Measurements from ENCODE around the gene KCNAB2.
"Not testable (repeated sequence)": the region's sequence is repeated elsewhere in the genome, so short reads cannot be mapped to it uniquely, and the experiment has no call there.

Gene KCNAB2

GRCh38 chr1:6066680-6067079, 21.0 kb downstream of the KCNAB2 start:
- Mint-ChIP-seq H3K4me3 (no peak overlapping the region), H3K27ac (peak overlapping the region; percentile 14), H3K9me3 (peaks cover 0 to 1% of the 10 kb centered on the region in 2 donors), H3K4me1 (peaks cover 5 to 12% of the 10 kb centered on the region in 2 donors), H3K36me3 (peaks cover 35 to 50% of the 10 kb centered on the region in 2 donors), H3K27me3 (no peaks in the 10 kb centered on the region)
- ATAC-seq (replicated peaks): no peak
- DNase-seq: no peak

GRCh38 chr1:6068073-6068472, 22.4 kb downstream of the KCNAB2 start:
- Mint-ChIP-seq H3K4me1 (peaks cover 5 to 7% of the 10 kb centered on the region in 2 donors), H3K27ac (no peak overlapping the region), H3K36me3 (peaks cover 37 to 47% of the 10 kb centered on the region in 2 donors), H3K9me3 (peaks cover 0 to 1% of the 10 kb centered on the region in 2 donors), H3K4me3 (no peak overlapping the region), H3K27me3 (no peaks in the 10 kb centered on the region)
- ATAC-seq (replicated peaks) (no peak), DNase-seq (no peak)

DNA sequence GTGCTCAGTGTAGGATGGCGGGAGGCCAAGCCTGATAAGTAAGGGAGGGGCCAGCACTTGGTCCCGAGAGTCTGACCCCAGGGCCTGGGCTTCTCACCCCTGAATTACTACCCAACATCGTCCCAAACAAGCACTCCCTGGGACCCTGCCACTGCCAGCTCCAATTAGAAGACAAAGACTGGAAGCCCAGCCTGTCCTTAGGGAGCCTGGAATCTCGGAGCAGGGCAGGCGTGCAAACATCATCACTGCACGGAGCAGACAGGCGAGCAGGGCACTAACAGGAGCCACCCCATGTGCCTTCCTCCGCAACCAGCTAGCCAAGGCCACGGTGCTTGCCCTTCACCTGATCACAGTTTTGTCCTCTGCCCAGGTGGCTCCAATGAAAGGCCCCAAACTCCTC, 23.2 kb downstream of the KCNAB2 start:
- ATAC-seq (replicated peaks) (no peak), DNase-seq (no peak)
- H3K4me3 Mint-ChIP-seq: no peak overlapping the region
- H3K27me3 Mint-ChIP-seq: no peaks in the 10 kb centered on the region
- no peak overlapping the region for H3K27ac Mint-ChIP-seq
- H3K36me3 Mint-ChIP-seq: peaks cover 40 to 50% of the 10 kb centered on the region in 2 donors
- peaks cover under 1 to 2% of the 10 kb centered on the region in 2 donors for H3K4me1 Mint-ChIP-seq
- H3K9me3 Mint-ChIP-seq: no peaks in the 10 kb centered on the region

DNA sequence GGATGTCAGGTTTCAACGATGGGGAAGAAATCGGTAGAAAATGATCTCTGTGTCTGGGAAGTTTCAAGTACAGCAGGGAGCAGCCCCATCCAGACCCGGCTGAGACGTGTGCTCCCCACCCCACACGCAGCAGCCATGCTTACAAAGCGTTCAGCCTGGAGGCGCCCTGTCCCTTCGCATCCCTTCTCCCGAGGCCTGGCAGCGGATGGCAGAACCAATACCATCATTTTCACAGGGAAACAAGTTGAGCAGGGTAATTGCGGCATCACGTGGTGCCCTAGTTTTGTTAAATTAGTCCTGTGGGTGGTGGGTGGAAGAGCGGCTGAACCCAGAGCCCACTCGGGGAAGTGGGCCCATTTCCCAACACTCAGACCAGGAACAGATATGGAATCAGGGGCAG, 23.9 kb downstream of the KCNAB2 start:
- H3K36me3 Mint-ChIP-seq: peaks cover 40 to 50% of the 10 kb centered on the region in 2 donors
- H3K4me1 Mint-ChIP-seq: no peaks in the 10 kb centered on the region
- no peak overlapping the region for H3K27ac Mint-ChIP-seq
- H3K9me3 Mint-ChIP-seq: no peaks in the 10 kb centered on the region
- no peak for DNase-seq
- ATAC-seq (replicated peaks): no peak
- H3K27me3 Mint-ChIP-seq: no peaks in the 10 kb centered on the region
- no peak overlapping the region for H3K4me3 Mint-ChIP-seq

GRCh38 chr1:6070450-6070974, 24.8 kb downstream of the KCNAB2 start:
- Mint-ChIP-seq H3K4me3 (no peak overlapping the region), H3K9me3 (no peaks in the 10 kb centered on the region), H3K4me1 (peaks cover 0 to 2% of the 10 kb centered on the region in 2 donors), H3K36me3 (peaks cover 44 to 50% of the 10 kb centered on the region in 2 donors), H3K27ac (no peak overlapping the region), H3K27me3 (no peaks in the 10 kb centered on the region)
- DNase-seq: no peak
- ATAC-seq (replicated peaks): no peak

DNA sequence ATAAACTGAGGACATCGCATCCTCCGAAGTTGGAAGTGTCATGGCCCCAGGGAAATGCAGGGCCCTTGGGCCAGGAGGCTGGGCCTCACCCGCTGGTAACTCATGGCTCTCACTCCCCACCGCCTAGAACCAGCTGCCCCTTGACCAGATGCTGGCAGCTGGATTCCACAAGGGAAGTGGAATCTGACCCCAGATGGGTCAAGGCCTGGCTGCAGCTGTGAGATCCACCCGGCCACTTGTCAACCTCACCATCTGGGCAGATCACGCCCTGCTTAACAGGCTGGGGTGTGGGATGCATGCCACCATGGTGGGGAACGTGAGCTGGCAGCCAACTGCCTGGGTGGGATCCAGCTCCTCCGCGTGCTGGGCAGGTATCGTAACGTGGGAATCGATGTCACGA, 25.5 kb downstream of the KCNAB2 start:
- Mint-ChIP-seq H3K36me3 (peaks cover 45 to 55% of the 10 kb centered on the region in 2 donors), H3K27ac (no peak overlapping the region), H3K4me3 (no peak overlapping the region), H3K4me1 (peaks cover 0 to 2% of the 10 kb centered on the region in 2 donors), H3K9me3 (no peaks in the 10 kb centered on the region), H3K27me3 (no peaks in the 10 kb centered on the region)
- DNase-seq (no peak), ATAC-seq (replicated peaks) (no peak)

- no peak for ATAC-seq (replicated peaks)
- Mint-ChIP-seq H3K4me1 (peaks cover 0 to 2% of the 10 kb centered on the region in 2 donors), H3K36me3 (peaks cover 50 to 58% of the 10 kb centered on the region in 2 donors), H3K9me3 (no peaks in the 10 kb centered on the region), H3K4me3 (no peak overlapping the region), H3K27ac (no peak overlapping the region), H3K27me3 (no peaks in the 10 kb centered on the region)
- DNase-seq: no peak
Observed at GRCh38 chr1:6072774-6073479, 27.2 kb downstream of the KCNAB2 start.

DNA sequence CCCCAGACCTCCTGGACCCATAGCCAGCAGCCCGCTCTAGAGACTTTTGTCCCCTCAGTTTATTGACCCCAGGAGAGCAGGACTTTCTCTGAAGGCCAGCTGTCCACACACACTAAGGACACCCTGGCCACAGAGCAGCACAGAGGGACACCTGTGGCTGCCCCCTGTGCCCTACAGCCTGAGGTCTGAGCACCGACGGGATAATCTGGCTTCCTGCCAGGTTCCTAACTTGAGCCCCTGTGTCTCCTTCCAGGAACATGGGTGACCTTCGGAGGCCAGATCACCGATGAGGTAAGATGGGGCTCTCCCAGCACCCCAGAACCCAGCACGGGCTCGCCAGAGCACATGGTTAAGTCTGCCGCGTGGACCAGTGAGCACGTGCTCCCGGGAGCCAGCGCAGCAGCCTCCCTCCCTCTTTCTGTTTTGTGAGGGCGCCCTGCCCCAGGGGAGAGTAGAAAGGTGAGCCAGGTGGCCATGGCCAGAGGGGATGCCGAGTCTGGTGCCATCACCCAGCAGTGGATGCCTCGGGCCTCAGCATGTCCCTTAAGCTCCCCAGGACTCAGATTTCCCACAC, 27.9 kb downstream of the KCNAB2 start:
- H3K4me3 Mint-ChIP-seq: no peak overlapping the region
- H3K36me3 Mint-ChIP-seq: peaks cover 56 to 64% of the 10 kb centered on the region in 2 donors
- DNase-seq (no peak), ATAC-seq (replicated peaks) (no peak)
- no peak overlapping the region for H3K27ac Mint-ChIP-seq
- H3K9me3 Mint-ChIP-seq: no peaks in the 10 kb centered on the region
- no peaks in the 10 kb centered on the region for H3K27me3 Mint-ChIP-seq
- peaks cover 0 to 2% of the 10 kb centered on the region in 2 donors for H3K4me1 Mint-ChIP-seq

GRCh38 chr1:6074192-6074901, 28.7 kb downstream of the KCNAB2 start:
- peaks cover 0 to 4% of the 10 kb centered on the region in 2 donors for H3K4me1 Mint-ChIP-seq
- no peak for DNase-seq
- H3K36me3 Mint-ChIP-seq: peaks cover 54 to 65% of the 10 kb centered on the region in 2 donors
- no peak overlapping the region for H3K27ac Mint-ChIP-seq
- no peaks in the 10 kb centered on the region for H3K9me3 Mint-ChIP-seq
- no peak for ATAC-seq (replicated peaks)
- H3K4me3 Mint-ChIP-seq: no peak overlapping the region
- H3K27me3 Mint-ChIP-seq: no peaks in the 10 kb centered on the region

- H3K27ac Mint-ChIP-seq: no peak overlapping the region
- no peak overlapping the region for H3K4me3 Mint-ChIP-seq
- no peaks in the 10 kb centered on the region for H3K9me3 Mint-ChIP-seq
- H3K36me3 Mint-ChIP-seq: peaks cover 57 to 73% of the 10 kb centered on the region in 2 donors
- peaks cover 0 to 4% of the 10 kb centered on the region in 2 donors for H3K4me1 Mint-ChIP-seq
- DNase-seq: no peak
- H3K27me3 Mint-ChIP-seq: no peaks in the 10 kb centered on the region
- no peak for ATAC-seq (replicated peaks)
Observed at GRCh38 chr1:6075748-6076147, 30.1 kb downstream of the KCNAB2 start.

DNA sequence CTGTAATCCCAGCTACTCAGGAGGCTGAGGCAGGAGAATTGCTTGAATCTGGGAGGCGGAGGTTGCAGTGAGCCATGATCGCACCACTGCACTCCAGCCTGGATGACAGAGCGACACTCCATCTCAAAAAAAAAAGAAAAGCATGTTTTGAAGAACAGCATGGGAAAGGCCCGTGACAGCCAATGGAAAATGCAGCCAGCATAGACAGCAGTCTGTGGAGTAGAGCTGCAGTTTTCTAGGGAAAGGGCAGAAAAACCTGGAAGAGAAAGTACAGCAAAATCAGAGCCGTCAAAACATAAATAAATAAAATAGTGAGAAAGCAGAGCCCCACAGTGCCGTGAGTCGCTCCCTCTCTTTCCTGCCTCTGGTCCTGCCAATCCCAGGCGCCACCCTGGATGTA, 31.4 kb downstream of the KCNAB2 start:
- H3K27ac Mint-ChIP-seq, H3K9me3 Mint-ChIP-seq: not testable (repeated sequence)

GRCh38 chr1:6077506-6077905, 31.8 kb downstream of the KCNAB2 start:
- H3K4me3 Mint-ChIP-seq: no peak overlapping the region
- H3K36me3 Mint-ChIP-seq: peaks cover 52 to 78% of the 10 kb centered on the region in 2 donors
- DNase-seq (no peak), ATAC-seq (replicated peaks) (no peak)
- no peaks in the 10 kb centered on the region for H3K27me3 Mint-ChIP-seq
- peaks cover 0 to 4% of the 10 kb centered on the region in 2 donors for H3K4me1 Mint-ChIP-seq
- no peak overlapping the region for H3K27ac Mint-ChIP-seq
- no peaks in the 10 kb centered on the region for H3K9me3 Mint-ChIP-seq

More for the DNA sequence above, 31.4 kb downstream of the KCNAB2 start:
- peaks cover 54 to 78% of the 10 kb centered on the region in 2 donors for H3K36me3 Mint-ChIP-seq
- H3K27me3 Mint-ChIP-seq; H3K4me1 Mint-ChIP-seq; DNase-seq; ATAC-seq (replicated peaks); H3K4me3 Mint-ChIP-seq: not testable (repeated sequence)

DNA sequence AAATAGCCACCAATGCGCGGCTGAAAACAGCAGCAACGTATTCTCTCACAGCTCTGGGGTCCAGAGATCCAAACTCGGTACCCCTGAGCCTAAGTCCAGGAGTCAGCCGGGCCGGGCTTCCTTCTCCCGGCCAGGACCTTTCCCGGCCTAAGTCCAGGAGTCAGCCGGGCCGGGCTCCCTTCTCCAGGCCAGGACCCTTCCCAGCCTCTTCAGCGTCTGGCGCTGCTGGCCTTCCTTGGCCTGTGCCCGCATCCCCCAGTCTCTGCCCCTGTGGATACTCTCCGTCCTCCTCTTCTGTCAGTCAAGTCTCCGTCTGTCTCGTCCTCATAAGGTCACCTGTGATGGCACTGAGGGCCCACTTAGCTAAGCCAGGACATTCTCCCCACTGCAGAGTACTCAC, 32.2 kb downstream of the KCNAB2 start:
- peaks cover 49 to 81% of the 10 kb centered on the region in 2 donors for H3K36me3 Mint-ChIP-seq
- H3K4me3 Mint-ChIP-seq: no peak overlapping the region
- H3K27ac Mint-ChIP-seq: no peak overlapping the region
- H3K4me1 Mint-ChIP-seq: peaks cover 0 to 4% of the 10 kb centered on the region in 2 donors
- H3K9me3 Mint-ChIP-seq: no peaks in the 10 kb centered on the region
- no peaks in the 10 kb centered on the region for H3K27me3 Mint-ChIP-seq
- DNase-seq (no peak), ATAC-seq (replicated peaks) (no peak)

- peaks cover 40 to 78% of the 10 kb centered on the region in 2 donors for H3K36me3 Mint-ChIP-seq
- ATAC-seq (replicated peaks) (no peak), DNase-seq (no peak)
- H3K9me3 Mint-ChIP-seq: no peaks in the 10 kb centered on the region
- H3K4me3 Mint-ChIP-seq: no peak overlapping the region
- no peak overlapping the region for H3K27ac Mint-ChIP-seq
- no peaks in the 10 kb centered on the region for H3K27me3 Mint-ChIP-seq
- H3K4me1 Mint-ChIP-seq: peaks cover 0 to 2% of the 10 kb centered on the region in 2 donors
Observed at GRCh38 chr1:6080469-6080868, 34.8 kb downstream of the KCNAB2 start.
